ENCODE measurements around the gene CBS.
"Not testable (repeated sequence)": the region's sequence is repeated elsewhere in the genome, so short reads cannot be mapped to it uniquely, and the experiment has no call there.

The CBS gene

DNA sequence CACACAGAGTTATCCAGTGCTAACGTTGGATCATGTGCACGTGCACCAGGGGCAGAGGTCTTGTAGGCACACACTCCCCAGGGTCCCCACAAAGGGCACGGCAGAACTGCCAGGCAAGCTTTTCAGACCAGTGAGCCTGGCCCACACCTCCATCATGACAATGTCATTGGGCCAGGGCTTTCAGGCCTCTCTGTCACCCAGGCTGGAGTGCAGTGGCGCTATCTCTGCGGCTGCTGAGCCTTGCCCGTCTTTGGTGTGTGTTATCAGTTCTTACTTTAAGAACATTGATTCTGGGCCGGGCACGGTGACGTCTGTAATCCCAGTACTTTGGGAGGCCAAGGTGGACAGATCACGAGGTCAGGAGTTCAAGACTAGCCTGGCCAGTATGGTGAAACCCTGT is 57.1 kb downstream of the CBS start:
- no peak for DNase-seq (ENCODE audit: low read depth)
- no peak overlapping the region for H3K4me3 ChIP-seq (ENCODE audit: low read depth, low read length)
- TF ChIP-seq, protein P1, sequence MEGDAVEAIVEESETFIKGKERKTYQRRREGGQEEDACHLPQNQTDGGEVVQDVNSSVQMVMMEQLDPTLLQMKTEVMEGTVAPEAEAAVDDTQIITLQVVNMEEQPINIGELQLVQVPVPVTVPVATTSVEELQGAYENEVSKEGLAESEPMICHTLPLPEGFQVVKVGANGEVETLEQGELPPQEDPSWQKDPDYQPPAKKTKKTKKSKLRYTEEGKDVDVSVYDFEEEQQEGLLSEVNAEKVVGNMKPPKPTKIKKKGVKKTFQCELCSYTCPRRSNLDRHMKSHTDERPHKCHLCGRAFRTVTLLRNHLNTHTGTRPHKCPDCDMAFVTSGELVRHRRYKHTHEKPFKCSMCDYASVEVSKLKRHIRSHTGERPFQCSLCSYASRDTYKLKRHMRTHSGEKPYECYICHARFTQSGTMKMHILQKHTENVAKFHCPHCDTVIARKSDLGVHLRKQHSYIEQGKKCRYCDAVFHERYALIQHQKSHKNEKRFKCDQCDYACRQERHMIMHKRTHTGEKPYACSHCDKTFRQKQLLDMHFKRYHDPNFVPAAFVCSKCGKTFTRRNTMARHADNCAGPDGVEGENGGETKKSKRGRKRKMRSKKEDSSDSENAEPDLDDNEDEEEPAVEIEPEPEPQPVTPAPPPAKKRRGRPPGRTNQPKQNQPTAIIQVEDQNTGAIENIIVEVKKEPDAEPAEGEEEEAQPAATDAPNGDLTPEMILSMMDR (conservative IDR thresholded peaks at IDR 0.05; ENCODE audit: low read depth, low read length) = no peak

DNA sequence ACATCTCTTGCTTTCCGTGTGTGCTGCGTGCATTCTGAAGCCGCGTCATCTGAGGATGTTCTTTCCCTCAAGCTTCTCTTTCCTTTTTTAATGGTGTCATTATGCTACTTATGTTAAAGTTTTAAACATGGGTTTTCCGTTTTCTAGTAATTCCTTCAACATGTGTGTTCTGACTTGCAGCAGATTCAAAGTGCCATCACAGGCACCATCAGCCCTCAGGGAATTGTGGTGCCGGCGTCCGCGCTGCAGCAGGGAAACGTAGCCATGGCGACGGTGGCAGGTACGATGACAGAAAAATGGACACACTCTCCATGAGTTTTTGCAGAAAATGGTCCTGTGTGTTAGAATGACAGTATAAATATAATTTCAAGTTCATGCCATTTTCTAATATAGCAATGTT is 58.9 kb downstream of the CBS start:
- H3K4me3 ChIP-seq (ENCODE audit: low read depth, low read length) = no peak overlapping the region
- TF ChIP-seq, protein P1 (conservative IDR thresholded peaks at IDR 0.05; ENCODE audit: low read depth, low read length) = no peak
- no peak for DNase-seq (ENCODE audit: low read depth)

DNA sequence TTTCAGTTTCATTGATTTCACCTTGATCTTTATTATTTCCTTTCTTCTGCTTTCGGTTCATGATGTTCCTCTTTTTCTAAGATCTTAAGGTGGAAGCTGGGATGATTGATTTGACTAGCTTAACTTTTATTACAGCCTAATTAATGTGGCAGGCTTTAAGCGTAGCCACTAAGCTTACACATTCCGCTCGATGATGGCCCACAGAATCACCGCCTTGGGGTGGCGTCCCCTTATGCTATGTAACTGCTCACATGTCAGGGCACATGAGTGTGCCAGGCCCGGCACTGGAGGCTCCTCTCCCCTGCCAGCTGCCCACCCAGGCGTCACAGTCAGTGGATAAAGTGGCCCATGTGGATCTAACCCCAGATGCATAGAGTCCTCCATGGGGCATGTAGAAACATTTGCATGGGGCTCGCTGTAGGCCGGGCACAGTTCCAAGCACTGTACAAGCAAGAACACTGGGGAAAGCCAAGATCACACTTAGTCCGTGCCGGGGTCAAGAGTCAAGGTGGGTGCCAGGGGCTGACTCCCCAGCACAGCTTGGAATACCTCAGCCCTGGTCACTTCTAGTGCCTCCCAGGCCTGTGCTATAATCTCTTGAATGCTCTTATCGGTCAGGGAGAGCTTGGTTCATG is 59.6 kb downstream of the CBS start:
- TF ChIP-seq, protein P1 (conservative IDR thresholded peaks at IDR 0.05; ENCODE audit: low read depth, low read length) = no peak
- no peak overlapping the region for H3K4me3 ChIP-seq (ENCODE audit: low read depth, low read length)

DNA sequence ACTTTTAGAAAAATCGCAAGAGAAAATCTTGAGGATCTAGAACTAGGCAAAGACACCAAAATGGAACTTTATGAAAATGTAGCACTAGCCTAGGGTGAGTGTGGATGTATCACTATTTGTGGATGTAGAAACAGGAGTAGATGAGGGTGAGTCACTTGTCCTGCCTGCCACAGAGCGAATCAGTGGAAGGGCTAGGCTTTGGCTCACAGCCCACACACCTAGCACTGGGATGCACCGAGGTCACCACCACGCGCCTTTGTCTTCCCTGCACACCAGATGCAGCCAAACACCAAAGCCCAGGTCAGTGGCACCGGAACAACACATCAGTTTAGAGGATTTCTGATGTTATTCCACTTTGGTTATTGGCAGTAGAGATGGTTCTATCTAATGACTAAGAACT is 63.0 kb downstream of the CBS start:
- DNase-seq (ENCODE audit: low read depth) = peak; percentile 48

More for the DNA sequence above, 59.6 kb downstream of the CBS start:
- DNase-seq (ENCODE audit: low read depth) = no peak

DNA sequence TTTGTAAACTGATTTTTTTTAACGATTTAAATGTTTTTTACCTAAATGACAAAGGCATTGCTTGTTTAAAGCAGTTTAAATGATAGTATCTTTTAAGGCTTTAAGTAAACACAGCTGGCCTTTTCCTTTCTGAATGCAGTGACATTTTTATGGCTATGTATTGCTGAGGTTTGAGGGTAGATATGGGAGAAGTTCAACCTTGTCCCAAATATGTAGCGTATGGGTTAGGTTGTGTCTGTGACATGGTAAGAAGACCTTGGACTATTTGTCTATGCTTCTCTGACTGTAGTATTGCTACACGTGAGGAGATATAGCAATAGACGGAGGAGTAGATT is 68.8 kb downstream of the CBS start:
- no peak for DNase-seq (ENCODE audit: low read depth)
- H3K4me3 ChIP-seq (ENCODE audit: low read depth, low read length) = no peak overlapping the region
- TF ChIP-seq, protein P1 (conservative IDR thresholded peaks at IDR 0.05; ENCODE audit: low read depth, low read length) = no peak

More for the DNA sequence above, 63.0 kb downstream of the CBS start:
- H3K4me3 ChIP-seq (ENCODE audit: low read depth, low read length) = no peak overlapping the region
- TF ChIP-seq, protein P1 (conservative IDR thresholded peaks at IDR 0.05; ENCODE audit: low read depth, low read length) = no peak

DNA sequence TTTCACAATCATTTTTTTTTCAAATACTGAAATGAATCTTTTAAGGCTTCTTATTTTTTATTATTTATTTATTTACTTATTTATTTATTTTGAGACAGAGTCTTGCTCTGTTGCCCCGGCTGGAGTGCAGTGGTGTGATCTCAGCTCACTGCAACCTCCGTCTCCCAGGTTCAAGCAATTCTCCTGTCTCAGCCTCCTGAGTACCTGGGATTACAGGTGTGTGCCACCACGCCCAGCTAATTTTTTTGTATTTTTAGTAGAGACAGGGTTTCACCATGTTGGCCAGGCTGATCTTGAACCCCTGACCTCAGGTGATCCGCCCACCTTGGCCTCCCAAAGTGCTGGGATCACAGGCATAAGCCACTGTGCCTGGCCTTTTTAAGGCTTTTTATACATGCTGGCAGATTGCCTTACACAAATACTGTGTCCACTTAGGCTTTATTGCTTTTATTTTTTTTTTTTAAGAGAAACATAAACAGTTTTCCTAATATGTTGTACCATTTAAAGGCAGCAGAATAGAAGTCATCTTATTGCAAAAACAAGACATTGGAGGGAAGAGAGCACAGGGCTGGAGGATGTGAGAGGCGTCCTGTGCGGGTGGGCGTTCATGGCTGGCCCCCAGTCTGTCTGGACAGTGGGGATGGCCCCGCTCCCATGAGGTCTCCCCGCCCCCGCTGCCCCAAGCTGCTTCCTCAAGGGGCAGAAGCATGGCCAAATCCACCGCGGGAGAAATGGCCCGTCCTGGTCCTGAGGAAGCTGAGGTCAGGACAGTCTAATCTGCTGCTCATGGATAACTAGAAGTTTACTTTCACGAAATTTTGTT is 69.4 kb downstream of the CBS start:
- not testable (repeated sequence) for DNase-seq (ENCODE audit: low read depth); H3K4me3 ChIP-seq (ENCODE audit: low read depth, low read length)

DNA sequence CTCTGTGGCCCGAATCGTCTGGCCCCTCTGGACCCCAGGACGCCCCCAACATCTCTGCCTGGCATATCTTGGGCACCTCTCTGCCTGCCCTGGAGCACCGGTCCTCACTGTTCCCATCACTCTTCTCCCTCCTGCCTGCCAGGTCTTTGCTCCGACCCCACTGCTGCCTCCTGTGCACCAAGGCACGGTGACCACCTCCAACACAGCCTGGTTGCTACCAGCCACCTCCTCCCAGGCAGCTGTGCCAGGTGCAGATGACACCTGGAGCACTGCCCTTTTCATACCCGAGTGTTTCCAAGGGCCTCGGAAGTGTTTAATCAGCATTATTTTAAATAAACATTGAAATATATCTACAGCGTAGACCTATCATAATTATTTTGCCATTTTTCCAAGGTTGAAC is 70.0 kb downstream of the CBS start:
- H3K4me3 ChIP-seq (ENCODE audit: low read depth, low read length) = no peak overlapping the region
- no peak for DNase-seq (ENCODE audit: low read depth)
- TF ChIP-seq, protein P1 (conservative IDR thresholded peaks at IDR 0.05; ENCODE audit: low read depth, low read length) = no peak

Data from choroid plexus epithelial cell (primary cell).